ENCODE results near the gene RFLNA.
"Not testable (repeated sequence)": the region's sequence is repeated elsewhere in the genome, so short reads cannot be mapped to it uniquely, and the experiment has no call there.

Gene RFLNA

DNA sequence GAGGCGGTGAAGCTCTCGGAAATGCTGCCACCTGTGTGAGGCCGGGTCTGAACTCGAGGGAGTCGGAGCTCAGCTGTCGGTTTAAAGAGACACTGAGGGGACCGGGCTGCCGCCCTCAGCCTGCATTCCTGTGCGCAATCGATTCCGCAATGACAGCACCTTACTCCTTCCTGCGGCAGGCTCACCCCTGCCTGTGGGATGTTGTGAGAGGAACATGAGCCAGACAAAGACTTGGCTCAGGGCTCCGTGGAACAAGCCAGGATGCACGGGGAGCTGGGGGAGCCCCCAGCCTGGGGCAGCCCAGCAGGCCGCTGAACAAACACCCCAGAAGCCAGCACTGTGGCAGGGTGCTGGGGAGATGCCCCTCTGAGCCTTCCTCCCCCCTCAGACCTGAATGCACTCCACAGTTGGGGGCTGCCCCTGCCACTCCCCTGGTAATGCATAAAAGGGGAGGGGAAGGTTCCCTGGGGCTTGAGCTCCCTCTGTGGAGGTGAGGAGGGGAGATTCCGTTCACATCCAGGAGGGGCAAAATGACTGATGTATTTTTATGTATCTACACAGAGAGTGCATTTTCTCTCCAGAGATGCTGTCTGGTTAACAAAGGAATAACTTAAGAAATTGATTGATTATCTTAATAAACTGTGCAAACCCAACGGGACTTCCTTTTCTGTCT is 20.6 kb downstream of the RFLNA start:
- no peaks in the 10 kb centered on the region for H3K4me1 ChIP-seq (ENCODE audit: insufficient read depth, low read length)
- no peak overlapping the region for H3K9ac ChIP-seq (ENCODE audit: low read length)
- no peaks in the 10 kb centered on the region for H3K9me3 ChIP-seq (ENCODE audit: low read length)
- H3K27me3 ChIP-seq (ENCODE audit: control insufficient read depth in 1 of 2, insufficient read depth in 2 of 2, low read length in 2 of 2): no peaks in the 10 kb centered on the region
- H3K36me3 ChIP-seq (ENCODE audit: insufficient read depth, low read length): no peaks in the 10 kb centered on the region
- H3K4me3 ChIP-seq (ENCODE audit: low read depth in 1 of 2, low read length in 2 of 2): no peak overlapping the region
- no peak overlapping the region for H3K27ac ChIP-seq (ENCODE audit: low read depth, low read length)

DNA sequence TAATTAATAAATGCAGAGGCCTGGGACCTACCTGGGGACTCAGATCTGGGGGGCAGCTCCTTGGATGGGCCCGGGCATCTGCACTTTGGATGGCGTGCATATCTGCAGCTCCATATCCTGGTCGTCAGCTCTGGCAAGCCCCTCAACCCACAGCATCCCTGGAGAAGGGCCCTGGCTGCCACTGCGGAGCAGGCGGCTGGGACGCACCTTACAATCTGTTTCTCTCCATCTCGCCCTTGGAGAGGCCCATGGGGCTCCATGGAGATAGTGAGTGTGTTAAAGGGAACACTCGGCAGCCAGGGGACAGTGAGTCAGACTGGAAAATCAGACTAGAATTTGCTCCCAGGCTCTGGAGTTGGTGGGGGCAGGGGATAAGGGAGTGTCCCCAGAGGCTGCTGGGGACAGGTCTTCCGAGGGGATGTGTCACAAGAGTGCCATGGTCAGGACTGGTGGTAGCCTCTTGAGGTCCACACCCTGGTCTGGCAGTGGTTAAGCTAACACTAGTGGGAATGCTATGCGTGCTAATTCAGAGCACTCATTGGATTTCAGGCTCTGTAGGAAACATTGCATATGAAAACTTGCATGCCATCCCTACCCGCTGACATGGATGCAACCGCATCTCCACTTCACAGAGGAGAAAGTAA is 21.5 kb downstream of the RFLNA start:
- Histone ChIP-seq H3K9ac (ENCODE audit: low read length) (no peak overlapping the region), H3K27me3 (ENCODE audit: control insufficient read depth in 1 of 2, insufficient read depth in 2 of 2, low read length in 2 of 2) (no peaks in the 10 kb centered on the region), H3K36me3 (ENCODE audit: insufficient read depth, low read length) (no peaks in the 10 kb centered on the region), H3K9me3 (ENCODE audit: low read length) (no peaks in the 10 kb centered on the region), H3K4me3 (ENCODE audit: low read depth in 1 of 2, low read length in 2 of 2) (no peak overlapping the region), H3K27ac (ENCODE audit: low read depth, low read length) (no peak overlapping the region), H3K4me1 (ENCODE audit: insufficient read depth, low read length) (no peaks in the 10 kb centered on the region)

- no peak overlapping the region for H3K27ac ChIP-seq (ENCODE audit: low read depth, low read length)
- no peak overlapping the region for H3K9ac ChIP-seq (ENCODE audit: low read length)
- no peaks in the 10 kb centered on the region for H3K4me1 ChIP-seq (ENCODE audit: insufficient read depth, low read length)
- no peaks in the 10 kb centered on the region for H3K9me3 ChIP-seq (ENCODE audit: low read length)
- H3K27me3 ChIP-seq (ENCODE audit: control insufficient read depth in 1 of 2, insufficient read depth in 2 of 2, low read length in 2 of 2): no peaks in the 10 kb centered on the region
- no peak overlapping the region for H3K4me3 ChIP-seq (ENCODE audit: low read depth in 1 of 2, low read length in 2 of 2)
- no peaks in the 10 kb centered on the region for H3K36me3 ChIP-seq (ENCODE audit: insufficient read depth, low read length)
These were observed 22.5 kb downstream of the RFLNA start for GRCh38 chr12:124317400-124317799.

DNA sequence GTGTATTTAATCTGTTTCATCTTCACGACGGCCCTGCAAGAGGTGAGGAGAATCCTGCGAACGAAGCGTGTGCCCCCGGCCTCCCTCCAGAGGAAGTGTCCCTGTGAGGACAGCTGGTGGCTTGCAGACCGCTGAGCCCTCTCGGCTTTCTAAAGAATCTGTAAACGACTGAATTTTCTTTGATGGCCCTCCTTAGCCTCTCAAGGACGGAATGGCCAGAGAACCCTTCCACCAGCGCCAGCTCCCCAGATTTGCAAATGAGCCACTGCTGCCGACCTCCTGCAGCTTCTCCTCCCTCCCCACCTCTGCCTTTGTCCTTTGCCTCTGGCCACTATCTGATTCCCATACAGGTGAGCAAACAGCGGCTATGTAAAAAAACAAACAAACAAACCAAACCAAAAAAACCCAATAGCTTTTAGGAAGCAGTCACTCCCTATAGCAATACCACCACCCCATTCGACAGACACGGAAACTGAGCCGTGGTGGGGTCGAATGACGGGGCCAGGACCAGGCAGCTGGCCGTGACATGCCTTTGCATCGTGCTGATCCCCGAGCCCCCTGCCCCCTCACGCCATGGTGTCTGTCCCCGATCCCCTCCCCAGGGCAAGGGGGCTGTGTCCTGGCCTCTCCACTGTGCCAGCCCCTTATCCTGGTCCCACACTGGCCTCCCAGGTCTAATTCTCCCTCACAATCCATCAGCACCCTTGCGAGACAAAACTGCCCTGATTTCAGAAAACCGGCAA is 23.6 kb downstream of the RFLNA start:
- Histone ChIP-seq H3K36me3 (ENCODE audit: insufficient read depth, low read length) (peaks cover 4% of the 10 kb centered on the region), H3K9me3 (ENCODE audit: low read length) (peaks cover 2% of the 10 kb centered on the region), H3K27ac (ENCODE audit: low read depth, low read length) (no peak overlapping the region), H3K4me3 (ENCODE audit: low read depth in 1 of 2, low read length in 2 of 2) (no peak overlapping the region), H3K4me1 (ENCODE audit: insufficient read depth, low read length) (no peaks in the 10 kb centered on the region), H3K9ac (ENCODE audit: low read length) (no peak overlapping the region), H3K27me3 (ENCODE audit: control insufficient read depth in 1 of 2, insufficient read depth in 2 of 2, low read length in 2 of 2) (no peaks in the 10 kb centered on the region)

GRCh38 chr12:124319368-124320050 is 24.6 kb downstream of the RFLNA start:
- H3K27ac ChIP-seq (ENCODE audit: low read depth, low read length): no peak overlapping the region
- no peak overlapping the region for H3K9ac ChIP-seq (ENCODE audit: low read length)
- no peaks in the 10 kb centered on the region for H3K4me1 ChIP-seq (ENCODE audit: insufficient read depth, low read length)
- H3K9me3 ChIP-seq (ENCODE audit: low read length): peaks cover 9% of the 10 kb centered on the region
- H3K4me3 ChIP-seq (ENCODE audit: low read depth in 1 of 2, low read length in 2 of 2): no peak overlapping the region
- peaks cover 14% of the 10 kb centered on the region for H3K36me3 ChIP-seq (ENCODE audit: insufficient read depth, low read length)
- no peaks in the 10 kb centered on the region for H3K27me3 ChIP-seq (ENCODE audit: control insufficient read depth in 1 of 2, insufficient read depth in 2 of 2, low read length in 2 of 2)

GRCh38 chr12:124321040-124321481 is 26.2 kb downstream of the RFLNA start:
- Histone ChIP-seq H3K9ac (ENCODE audit: low read length) (no peak overlapping the region), H3K27me3 (ENCODE audit: control insufficient read depth in 1 of 2, insufficient read depth in 2 of 2, low read length in 2 of 2) (no peaks in the 10 kb centered on the region), H3K36me3 (ENCODE audit: insufficient read depth, low read length) (peaks cover 23% of the 10 kb centered on the region), H3K9me3 (ENCODE audit: low read length) (peaks cover 9% of the 10 kb centered on the region), H3K4me3 (ENCODE audit: low read depth in 1 of 2, low read length in 2 of 2) (no peak overlapping the region), H3K4me1 (ENCODE audit: insufficient read depth, low read length) (no peaks in the 10 kb centered on the region), H3K27ac (ENCODE audit: low read depth, low read length) (no peak overlapping the region)

DNA sequence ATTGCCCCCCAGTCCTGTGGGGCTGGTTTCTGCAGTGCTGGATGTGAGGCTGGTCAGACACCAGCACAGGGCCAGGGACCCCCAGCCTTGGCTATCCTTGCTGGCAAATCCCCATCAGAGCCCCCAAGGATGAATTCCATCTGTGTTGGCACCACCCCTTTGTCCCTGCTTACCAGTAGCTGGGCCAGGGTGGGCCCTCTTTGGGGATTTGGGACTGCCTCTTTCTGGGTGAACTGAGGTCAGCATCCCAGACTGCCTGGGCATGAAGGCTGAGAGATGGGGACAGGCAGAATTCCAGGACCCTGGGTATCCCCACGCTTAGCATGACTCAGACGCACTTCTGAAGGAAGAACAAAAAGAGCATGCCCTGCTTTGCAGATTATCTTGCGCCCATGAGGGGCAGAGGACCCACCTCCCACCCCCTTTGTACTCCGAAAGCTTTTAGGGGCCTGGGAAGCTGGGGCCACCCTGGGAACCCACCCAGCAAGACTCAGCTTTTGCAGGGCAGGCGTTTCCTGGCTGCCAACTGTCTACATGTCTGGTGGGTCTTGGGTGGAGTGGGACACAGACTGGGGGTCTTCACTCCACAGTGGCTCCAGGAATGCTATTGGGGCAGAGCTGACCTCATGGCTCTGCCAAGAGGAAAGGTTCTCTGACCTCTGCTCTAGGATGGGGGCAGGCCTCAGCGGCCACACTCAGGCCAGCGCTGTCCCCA is 26.8 kb downstream of the RFLNA start:
- no peak overlapping the region for H3K27ac ChIP-seq (ENCODE audit: low read depth, low read length)
- H3K4me1 ChIP-seq (ENCODE audit: insufficient read depth, low read length): no peaks in the 10 kb centered on the region
- H3K27me3 ChIP-seq (ENCODE audit: control insufficient read depth in 1 of 2, insufficient read depth in 2 of 2, low read length in 2 of 2): no peaks in the 10 kb centered on the region
- peaks cover 30% of the 10 kb centered on the region for H3K36me3 ChIP-seq (ENCODE audit: insufficient read depth, low read length)
- no peak overlapping the region for H3K9ac ChIP-seq (ENCODE audit: low read length)
- no peak overlapping the region for H3K4me3 ChIP-seq (ENCODE audit: low read depth in 1 of 2, low read length in 2 of 2)
- peaks cover 9% of the 10 kb centered on the region for H3K9me3 ChIP-seq (ENCODE audit: low read length)

GRCh38 chr12:124322271-124322998 is 27.5 kb downstream of the RFLNA start:
- H3K36me3 ChIP-seq (ENCODE audit: insufficient read depth, low read length): peaks cover 32% of the 10 kb centered on the region
- H3K9ac ChIP-seq (ENCODE audit: low read length): no peak overlapping the region
- H3K4me1 ChIP-seq (ENCODE audit: insufficient read depth, low read length): peaks cover under 1% of the 10 kb centered on the region
- H3K27ac ChIP-seq (ENCODE audit: low read depth, low read length): no peak overlapping the region
- peaks cover 9% of the 10 kb centered on the region for H3K9me3 ChIP-seq (ENCODE audit: low read length)
- no peaks in the 10 kb centered on the region for H3K27me3 ChIP-seq (ENCODE audit: control insufficient read depth in 1 of 2, insufficient read depth in 2 of 2, low read length in 2 of 2)
- no peak overlapping the region for H3K4me3 ChIP-seq (ENCODE audit: low read depth in 1 of 2, low read length in 2 of 2)

GRCh38 chr12:124322999-124323328 is 28.1 kb downstream of the RFLNA start:
- not testable (repeated sequence) for H3K27me3 ChIP-seq (ENCODE audit: control insufficient read depth in 1 of 2, insufficient read depth in 2 of 2, low read length in 2 of 2); H3K4me1 ChIP-seq (ENCODE audit: insufficient read depth, low read length); H3K27ac ChIP-seq (ENCODE audit: low read depth, low read length); H3K9me3 ChIP-seq (ENCODE audit: low read length); H3K9ac ChIP-seq (ENCODE audit: low read length); H3K4me3 ChIP-seq (ENCODE audit: low read depth in 1 of 2, low read length in 2 of 2)
- H3K36me3 ChIP-seq (ENCODE audit: insufficient read depth, low read length): peaks cover 32% of the 10 kb centered on the region

GRCh38 chr12:124323771-124324530 is 29.1 kb downstream of the RFLNA start:
- no peak overlapping the region for H3K9ac ChIP-seq (ENCODE audit: low read length)
- peaks cover 10% of the 10 kb centered on the region for H3K4me1 ChIP-seq (ENCODE audit: insufficient read depth, low read length)
- H3K27me3 ChIP-seq (ENCODE audit: control insufficient read depth in 1 of 2, insufficient read depth in 2 of 2, low read length in 2 of 2): no peaks in the 10 kb centered on the region
- peaks cover 9% of the 10 kb centered on the region for H3K9me3 ChIP-seq (ENCODE audit: low read length)
- no peak overlapping the region for H3K27ac ChIP-seq (ENCODE audit: low read depth, low read length)
- H3K4me3 ChIP-seq (ENCODE audit: low read depth in 1 of 2, low read length in 2 of 2): no peak overlapping the region
- H3K36me3 ChIP-seq (ENCODE audit: insufficient read depth, low read length): peaks cover 40% of the 10 kb centered on the region
